GM10266 (cell line): ENCODE measurements around the gene WNT7A.

ENCODE experiments used
- DNase-seq: peaks from one replicate; pipeline ENCODE4 v3.0.0; 2012; ENCODE audit errors: extremely low spot score
- CTCF ChIP-seq: IDR thresholded peaks from 2 replicates; pipeline ENCODE4 v1.5.1; 2012; ENCODE audit warnings: mild to moderate bottlenecking, low read depth; ENCODE audit not compliant: control insufficient read depth, insufficient read depth; ENCODE audit errors: missing control alignments

Gene WNT7A

GRCh38 chr3:13839253-13839652 lies 40.6 kb downstream of the WNT7A start:
- DNase-seq = no peak
- TF ChIP-seq CTCF = no peak

DNA sequence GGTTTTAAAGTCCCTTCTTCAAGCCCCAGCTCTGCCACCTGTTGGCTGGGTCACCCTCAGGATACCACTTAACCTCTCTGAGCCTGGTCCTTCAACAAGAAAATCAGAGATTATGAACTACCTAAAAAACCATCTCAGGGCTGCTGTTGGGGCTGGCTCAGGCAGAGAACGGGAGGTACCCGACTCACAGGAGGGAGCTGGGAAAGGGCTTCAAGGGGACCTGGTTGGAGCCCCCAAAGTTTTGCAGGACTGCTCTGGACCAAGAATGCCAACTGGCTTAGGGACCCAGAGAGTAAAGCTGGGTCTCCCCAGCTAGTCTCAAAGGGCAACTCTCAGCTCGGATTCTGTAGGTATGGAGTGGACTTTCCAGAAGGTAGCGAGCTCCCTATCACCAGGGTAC lies 41.5 kb downstream of the WNT7A start:
- no peak for DNase-seq
- TF ChIP-seq CTCF = no peak

- no peak for DNase-seq
- no peak for TF ChIP-seq CTCF
Measured at GRCh38 chr3:13837751-13838150, 42.1 kb downstream of the WNT7A start.

- no peak for TF ChIP-seq CTCF
- DNase-seq = no peak
Measured at GRCh38 chr3:13836658-13837587, 42.9 kb downstream of the WNT7A start.

GRCh38 chr3:13835246-13835645 lies 44.6 kb downstream of the WNT7A start:
- no peak for DNase-seq
- no peak for TF ChIP-seq CTCF

- no peak for DNase-seq
- no peak for TF ChIP-seq CTCF
Measured at GRCh38 chr3:13834258-13835035, 45.4 kb downstream of the WNT7A start.
